ENCODE measurements around the gene IRAK1. TPM values are rescaled to one million over a fixed set of nuclear protein-coding genes. Genes with fewer than 3 reads are reported as not detected.
A peak's percentile ranks its signal among the peaks of the same experiment; 100 is the strongest.

The IRAK1 gene
- total and polyA plus RNA-seq, 8 donors = 52.2 to 172 (median 65.4) TPM

DNA sequence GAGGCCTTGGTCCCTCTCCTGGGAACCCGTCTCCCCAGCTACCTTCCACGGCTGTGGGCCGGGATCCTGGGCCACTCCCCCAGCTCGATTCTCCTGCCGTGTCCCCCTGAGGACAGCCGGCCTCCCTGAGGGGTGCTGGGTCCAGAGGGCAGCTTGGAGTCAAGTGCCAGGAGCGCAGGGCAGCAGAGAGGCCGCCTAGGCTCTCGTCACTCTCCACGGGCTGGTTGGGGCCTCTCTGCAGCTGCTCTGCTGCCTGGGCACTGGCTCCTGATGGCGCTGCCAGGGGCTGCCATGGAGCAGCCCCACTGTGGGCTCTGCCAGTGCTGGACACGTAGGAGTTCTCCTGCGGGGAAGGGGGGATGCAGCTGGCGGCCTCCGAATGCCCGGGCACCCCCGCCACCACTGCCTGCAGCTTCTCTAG lies 6.7 kb downstream of the IRAK1 start:
- H3K27me3 ChIP-seq = no peaks in the 10 kb centered on the region
- H3K9me3 ChIP-seq = no peaks in the 10 kb centered on the region
- peaks cover 0 to 47% of the 10 kb centered on the region in 2 donors for H3K4me1 ChIP-seq
- no peak overlapping the region for H3K27ac ChIP-seq
- H3K4me3 ChIP-seq = no peak overlapping the region
- peak in 1 of 4 donors; percentile 39 for DNase-seq
- ATAC-seq = peak; percentile 10
- intact Hi-C loops (cut with DNase I) = no loop called here
- peaks cover 0 to 71% of the 10 kb centered on the region in 2 donors for H3K36me3 ChIP-seq
- TF ChIP-seq, protein P1, sequence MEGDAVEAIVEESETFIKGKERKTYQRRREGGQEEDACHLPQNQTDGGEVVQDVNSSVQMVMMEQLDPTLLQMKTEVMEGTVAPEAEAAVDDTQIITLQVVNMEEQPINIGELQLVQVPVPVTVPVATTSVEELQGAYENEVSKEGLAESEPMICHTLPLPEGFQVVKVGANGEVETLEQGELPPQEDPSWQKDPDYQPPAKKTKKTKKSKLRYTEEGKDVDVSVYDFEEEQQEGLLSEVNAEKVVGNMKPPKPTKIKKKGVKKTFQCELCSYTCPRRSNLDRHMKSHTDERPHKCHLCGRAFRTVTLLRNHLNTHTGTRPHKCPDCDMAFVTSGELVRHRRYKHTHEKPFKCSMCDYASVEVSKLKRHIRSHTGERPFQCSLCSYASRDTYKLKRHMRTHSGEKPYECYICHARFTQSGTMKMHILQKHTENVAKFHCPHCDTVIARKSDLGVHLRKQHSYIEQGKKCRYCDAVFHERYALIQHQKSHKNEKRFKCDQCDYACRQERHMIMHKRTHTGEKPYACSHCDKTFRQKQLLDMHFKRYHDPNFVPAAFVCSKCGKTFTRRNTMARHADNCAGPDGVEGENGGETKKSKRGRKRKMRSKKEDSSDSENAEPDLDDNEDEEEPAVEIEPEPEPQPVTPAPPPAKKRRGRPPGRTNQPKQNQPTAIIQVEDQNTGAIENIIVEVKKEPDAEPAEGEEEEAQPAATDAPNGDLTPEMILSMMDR (IDR thresholded peaks at IDR 0.05) = no peak

DNA sequence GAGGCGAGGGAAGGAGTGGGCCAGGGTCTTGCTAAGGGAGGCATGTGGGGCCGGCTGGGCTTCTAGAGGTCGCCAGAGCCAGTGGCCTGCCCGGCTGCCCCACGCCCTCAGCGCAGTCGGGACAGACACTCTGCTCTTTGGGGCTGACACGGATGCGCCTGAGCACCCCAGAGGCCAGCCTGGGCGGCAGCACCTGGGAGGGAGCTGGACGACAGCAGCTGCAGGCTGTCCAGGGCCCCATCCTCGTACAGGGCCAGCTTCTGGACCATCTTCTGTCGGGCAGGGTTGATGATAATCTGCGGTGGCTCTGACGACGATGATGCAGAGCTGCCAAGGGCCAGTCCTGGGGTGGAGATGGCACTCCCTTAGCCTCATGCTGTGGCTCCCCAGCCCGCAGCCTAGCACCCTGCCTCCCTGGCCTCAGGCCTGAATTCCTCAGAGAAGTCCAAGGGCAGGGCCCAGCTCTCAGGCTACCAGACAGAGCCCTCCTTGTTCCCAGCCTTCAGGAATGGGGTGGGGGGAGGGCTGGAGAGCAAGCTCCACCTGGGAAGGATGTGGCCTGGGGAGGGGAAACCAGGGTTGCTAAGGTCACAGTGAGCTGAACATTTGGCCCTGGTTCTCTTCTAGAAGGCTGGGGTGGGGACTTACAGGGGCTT lies 7.2 kb downstream of the IRAK1 start:
- TF ChIP-seq, protein P1 (IDR thresholded peaks at IDR 0.05) = no peak
- peaks cover 0 to 65% of the 10 kb centered on the region in 2 donors for H3K36me3 ChIP-seq
- peaks cover 0 to 46% of the 10 kb centered on the region in 2 donors for H3K4me1 ChIP-seq
- peaks cover 0 to 1% of the 10 kb centered on the region in 2 donors for H3K27me3 ChIP-seq
- DNase-seq (peak in 3 of 4 donors; percentile 25 to 55 (median 38)), ATAC-seq (peak; percentile 58)
- no peak overlapping the region for H3K4me3 ChIP-seq
- H3K27ac ChIP-seq = no peak overlapping the region
- intact Hi-C loops (cut with DNase I) = no loop called here
- H3K9me3 ChIP-seq = no peaks in the 10 kb centered on the region

DNA sequence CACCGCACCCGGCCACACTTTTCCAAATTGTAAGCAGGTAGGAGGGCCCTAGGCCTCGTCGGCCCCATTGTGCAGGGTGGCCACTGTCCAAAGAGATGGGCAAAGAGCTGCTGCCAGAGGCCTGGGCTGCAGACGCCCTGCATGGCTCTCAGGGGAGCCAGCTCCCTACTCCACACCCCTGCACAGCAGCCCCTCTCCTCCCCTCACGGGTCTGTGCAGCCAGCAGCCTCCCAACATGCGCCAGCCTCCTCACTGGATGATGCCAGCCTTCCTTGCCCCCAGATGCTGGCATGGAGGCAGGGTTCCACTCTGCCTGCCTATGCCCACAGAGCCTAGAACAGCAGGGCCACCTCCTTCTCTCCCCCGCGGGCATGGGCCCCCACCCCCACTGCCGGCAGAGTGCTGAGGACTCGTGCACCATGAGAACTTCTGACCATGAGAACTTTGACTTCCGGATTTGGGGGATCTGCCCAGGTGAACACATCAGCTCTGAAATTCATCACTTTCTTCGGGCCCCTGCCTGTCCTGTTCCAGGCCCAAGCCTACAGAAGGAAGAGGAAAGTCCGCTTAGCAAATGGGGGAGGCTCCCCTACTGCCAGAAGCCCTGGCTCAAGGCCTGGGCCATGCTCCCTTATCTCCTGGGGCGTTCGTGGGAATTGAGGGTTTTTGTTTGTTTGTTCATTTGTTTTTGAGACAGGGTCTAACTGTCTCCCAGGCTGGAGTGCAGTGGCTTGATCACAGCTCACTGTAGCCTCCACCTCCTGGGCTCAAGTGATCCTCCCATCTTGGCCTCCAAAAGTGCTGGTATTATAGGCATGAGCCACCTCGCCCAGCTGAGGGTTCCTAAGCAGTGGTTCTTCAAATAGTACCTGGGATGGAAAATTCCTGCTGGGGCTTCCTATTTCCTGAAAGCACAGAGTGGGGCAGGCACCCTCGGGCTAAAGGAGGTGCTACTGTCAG lies 8.0 kb downstream of the IRAK1 start:
- intact Hi-C loops (cut with DNase I) = no loop called here
- Histone ChIP-seq H3K27ac (no peak overlapping the region), H3K36me3 (peaks cover 0 to 57% of the 10 kb centered on the region in 2 donors), H3K4me1 (peaks cover 0 to 41% of the 10 kb centered on the region in 2 donors), H3K4me3 (no peak overlapping the region), H3K27me3 (peaks cover 0 to 7% of the 10 kb centered on the region in 2 donors), H3K9me3 (no peaks in the 10 kb centered on the region)
- DNase-seq (peak in 1 of 4 donors; percentile 28), ATAC-seq (no peak)
- TF ChIP-seq, protein P1 (IDR thresholded peaks at IDR 0.05) = no peak

DNA sequence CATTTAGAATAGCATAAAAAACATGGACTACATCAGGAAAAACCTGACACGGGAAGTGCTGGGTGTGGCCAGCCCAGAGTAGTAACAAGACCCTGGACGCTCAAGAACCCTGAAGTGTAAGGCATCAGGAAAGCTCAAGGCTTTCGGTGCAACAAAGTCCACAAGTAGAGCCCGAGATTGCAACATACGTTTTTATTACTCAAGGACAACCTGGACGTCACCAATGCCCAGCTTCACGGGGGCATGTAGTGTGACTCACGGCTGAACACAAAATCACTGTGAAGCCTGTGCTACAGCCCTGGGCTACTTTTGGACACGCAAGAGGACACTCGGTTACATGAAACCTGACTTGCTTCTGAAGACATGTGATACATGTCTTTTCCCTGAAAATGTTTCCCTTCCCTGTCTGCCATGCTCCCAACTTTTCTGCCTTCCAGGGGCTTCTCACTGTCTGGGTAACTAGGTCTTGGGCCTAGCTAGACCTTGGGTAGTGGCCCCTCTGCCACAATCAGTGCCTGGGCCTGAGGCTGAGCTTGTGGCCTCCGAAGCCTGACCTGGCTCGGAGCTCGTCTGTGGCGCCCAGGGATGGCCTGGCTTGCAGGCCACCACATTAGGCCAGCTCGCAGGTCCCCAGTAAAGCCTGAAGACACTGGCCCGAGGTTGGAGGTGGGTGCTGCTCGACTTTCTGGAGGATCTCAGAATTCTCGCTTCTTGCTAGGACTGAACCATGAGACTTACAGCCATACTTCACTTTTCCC lies 9.2 kb downstream of the IRAK1 start:
- intact Hi-C loops (cut with DNase I) = no loop called here
- peaks cover 0 to 41% of the 10 kb centered on the region in 2 donors for H3K4me1 ChIP-seq
- TF ChIP-seq, protein P1 (IDR thresholded peaks at IDR 0.05) = no peak
- ATAC-seq (peak; percentile 68), DNase-seq (peak in 3 of 4 donors; percentile 36 to 65 (median 53))
- no peaks in the 10 kb centered on the region for H3K9me3 ChIP-seq
- peaks cover 0 to 46% of the 10 kb centered on the region in 2 donors for H3K36me3 ChIP-seq
- H3K27ac ChIP-seq = peak overlapping the region; percentile 39 to 60
- H3K27me3 ChIP-seq = peaks cover 0 to 7% of the 10 kb centered on the region in 2 donors
- no peak overlapping the region for H3K4me3 ChIP-seq
